SK-N-SH treated with all-trans-retinoic acid at 6 μM for 48 hours (cell line): ENCODE data around the gene IFT81.
"Not testable (repeated sequence)": the region's sequence is repeated elsewhere in the genome, so short reads cannot be mapped to it uniquely, and the experiment has no call there.

Experiments used
- ATAC-seq: fragments of 200-7000 bp; cut with Tn5 transposase; 3 replicates; pipeline ENCODE4 v1.9.1; 2020; ENCODE audit warnings: mild to moderate bottlenecking, moderate library complexity
- BACH2 ChIP-seq: fragments of 250-450 bp; sonication (Bioruptor Pico); IDR thresholded peaks from 2 replicates; pipeline ENCODE4 v1.9.0; 2021; ENCODE audit warnings: mild to moderate bottlenecking, borderline replicate concordance
- CREB5 ChIP-seq: fragments of 250-450 bp; sonication (Bioruptor Pico); IDR thresholded peaks from 2 replicates; pipeline ENCODE4 v1.5.1; 2020; ENCODE audit warnings: low read depth, mild to moderate bottlenecking, moderate library complexity
- CSDC2 ChIP-seq: fragments of 250-450 bp; sonication (Bioruptor Pico); IDR thresholded peaks from 2 replicates; pipeline ENCODE4 v1.5.0; 2020; ENCODE audit warnings: mild to moderate bottlenecking, moderate library complexity
- CSRNP3 ChIP-seq: fragments of 250-450 bp; sonication (Bioruptor Pico); IDR thresholded peaks from 2 replicates; pipeline ENCODE4 v1.5.1; 2021; ENCODE audit warnings: mild to moderate bottlenecking, moderate library complexity
- ESRRG ChIP-seq: fragments of 250-450 bp; sonication (Bioruptor Pico); IDR thresholded peaks from 2 replicates; pipeline ENCODE4 v1.6.1; 2021; ENCODE audit warnings: mild to moderate bottlenecking
- ISL1 ChIP-seq: fragments of 250-450 bp; sonication (Bioruptor Pico); IDR thresholded peaks from 2 replicates; pipeline ENCODE4 v2.1.2; 2022; ENCODE audit warnings: mild to moderate bottlenecking, moderate library complexity
- OSR1 ChIP-seq: fragments of 250-450 bp; sonication (Bioruptor Pico); IDR thresholded peaks from 2 replicates; pipeline ENCODE4 v1.8.0; 2022; ENCODE audit warnings: moderate library complexity, mild to moderate bottlenecking, inconsistent platforms
- PATZ1 ChIP-seq: fragments of 250-450 bp; sonication (Bioruptor Pico); IDR thresholded peaks from 2 replicates; pipeline ENCODE4 v1.8.0; 2020; ENCODE audit warnings: mild to moderate bottlenecking, moderate library complexity, borderline replicate concordance
- POU6F1 ChIP-seq: fragments of 250-450 bp; sonication (Bioruptor Pico); IDR thresholded peaks from 2 replicates; pipeline ENCODE4 v1.8.0; 2021; ENCODE audit warnings: low read depth, mild to moderate bottlenecking, moderate library complexity, borderline replicate concordance
- PPARA ChIP-seq: fragments of 250-450 bp; sonication (Bioruptor Pico); IDR thresholded peaks from 2 replicates; pipeline ENCODE4 v1.5.0; 2020; ENCODE audit warnings: mild to moderate bottlenecking, borderline replicate concordance
- RARB ChIP-seq: fragments of 250-450 bp; sonication (Bioruptor Pico); IDR thresholded peaks from 2 replicates; pipeline ENCODE4 v1.8.0; 2021; ENCODE audit warnings: mild to moderate bottlenecking, moderate library complexity
- SNAI2 ChIP-seq: fragments of 250-450 bp; sonication (Bioruptor Pico); IDR thresholded peaks from 2 replicates; pipeline ENCODE4 v1.5.0; 2020; ENCODE audit warnings: mild to moderate bottlenecking, moderate library complexity
- TOX ChIP-seq: fragments of 250-450 bp; sonication (Bioruptor Pico); IDR thresholded peaks from 2 replicates; pipeline ENCODE4 v1.8.0; 2021; ENCODE audit warnings: mild to moderate bottlenecking, moderate library complexity, borderline replicate concordance
- ZC3H10 ChIP-seq: fragments of 250-450 bp; sonication (Bioruptor Pico); IDR thresholded peaks from 2 replicates; pipeline ENCODE4 v1.5.1; 2021; ENCODE audit warnings: mild to moderate bottlenecking, moderate library complexity
- ZFP3 ChIP-seq: fragments of 250-450 bp; sonication (Bioruptor Pico); IDR thresholded peaks from 2 replicates; pipeline ENCODE4 v1.5.0; 2020; ENCODE audit warnings: mild to moderate bottlenecking, moderate library complexity
- ZNF565 ChIP-seq: fragments of 450-650 bp; formaldehyde crosslinking; conservative IDR thresholded peaks from 2 replicates; pipeline ENCODE4 v1.5.0; 2020; ENCODE audit warnings: low read depth, mild to moderate bottlenecking, moderate library complexity
- ZNF8 ChIP-seq: fragments of 450-650 bp; formaldehyde crosslinking; IDR thresholded peaks from 2 replicates; pipeline ENCODE4 v1.5.0; 2020; ENCODE audit warnings: mild to moderate bottlenecking, moderate library complexity

Gene IFT81

GRCh38 chr12:110252716-110253115 lies 128.6 kb downstream of the IFT81 start:
- TF ChIP-seq CREB5 (CRISPR knock-in tag) (no peak), PPARA (CRISPR knock-in tag) (no peak), ZNF565 (no peak), TOX (no peak), RARB (CRISPR knock-in tag) (no peak), OSR1 (CRISPR knock-in tag) (no peak), ZFP3 (CRISPR knock-in tag) (no peak), POU6F1 (CRISPR knock-in tag) (no peak), SNAI2 (no peak), ISL1 (CRISPR knock-in tag) (no peak), BACH2 (CRISPR knock-in tag) (no peak)
- peak; percentile 26; the same call in 2 of the 3 replicates for ATAC-seq

- TF ChIP-seq OSR1 (CRISPR knock-in tag) (no peak), ISL1 (CRISPR knock-in tag) (peak; percentile 51; the same call in 1 of the 2 replicates), ZFP3 (CRISPR knock-in tag) (0 out of 2 replicates have a peak, but pooled peaks have one; percentile 21)
- ATAC-seq = peak; percentile 36; the same call in 2 of the 3 replicates
Measured at GRCh38 chr12:110253176-110253575, 129.0 kb downstream of the IFT81 start.

- ATAC-seq = no peak
- TF ChIP-seq CREB5 (CRISPR knock-in tag) (no peak), BACH2 (CRISPR knock-in tag) (no peak), PATZ1 (CRISPR knock-in tag) (no peak), ESRRG (CRISPR knock-in tag) (no peak), ISL1 (CRISPR knock-in tag) (no peak), ZNF8 (no peak), ZC3H10 (no peak), ZFP3 (CRISPR knock-in tag) (no peak)
Measured at GRCh38 chr12:110254971-110255540, 130.9 kb downstream of the IFT81 start.

- ATAC-seq = not testable (repeated sequence)
Measured at GRCh38 chr12:110255890-110256456, 131.8 kb downstream of the IFT81 start.

GRCh38 chr12:110256780-110257431 lies 132.7 kb downstream of the IFT81 start:
- no peak for TF ChIP-seq SNAI2
- no peak for TF ChIP-seq CSRNP3 (CRISPR knock-in tag)
- TF ChIP-seq ZNF565 = no peak
- no peak for TF ChIP-seq CSDC2
- no peak for TF ChIP-seq OSR1 (CRISPR knock-in tag)
- no peak for TF ChIP-seq RARB (CRISPR knock-in tag)
- TF ChIP-seq ISL1 (CRISPR knock-in tag) = no peak
- ATAC-seq = no peak
